ENCODE measurements around the gene PDE1C.
"Not testable (repeated sequence)": the region's sequence is repeated elsewhere in the genome, so short reads cannot be mapped to it uniquely, and the experiment has no call there.

Gene PDE1C

DNA sequence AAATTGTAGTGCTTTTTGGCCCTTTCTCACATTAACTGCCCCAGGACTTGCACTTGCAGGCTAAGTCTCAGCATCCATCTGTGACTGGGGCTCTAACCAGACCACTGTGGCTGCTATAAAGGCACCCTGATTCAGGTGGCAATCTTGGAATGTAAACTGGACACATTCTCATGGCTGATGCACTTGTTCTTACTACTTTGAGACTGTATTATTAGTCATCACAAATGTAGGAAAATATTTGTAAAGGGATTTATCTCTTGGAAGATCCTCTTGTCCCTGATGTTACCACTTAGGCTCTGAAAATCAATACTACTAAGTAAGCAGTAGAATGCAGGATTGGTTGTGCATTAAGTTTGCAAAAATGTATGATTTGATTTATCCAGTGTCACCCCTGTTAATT lies 25.0 kb downstream of the PDE1C start:
- no peak for DNase-seq (ENCODE audit: extremely low read depth in 1 of 2, low read depth in 1 of 2)

DNA sequence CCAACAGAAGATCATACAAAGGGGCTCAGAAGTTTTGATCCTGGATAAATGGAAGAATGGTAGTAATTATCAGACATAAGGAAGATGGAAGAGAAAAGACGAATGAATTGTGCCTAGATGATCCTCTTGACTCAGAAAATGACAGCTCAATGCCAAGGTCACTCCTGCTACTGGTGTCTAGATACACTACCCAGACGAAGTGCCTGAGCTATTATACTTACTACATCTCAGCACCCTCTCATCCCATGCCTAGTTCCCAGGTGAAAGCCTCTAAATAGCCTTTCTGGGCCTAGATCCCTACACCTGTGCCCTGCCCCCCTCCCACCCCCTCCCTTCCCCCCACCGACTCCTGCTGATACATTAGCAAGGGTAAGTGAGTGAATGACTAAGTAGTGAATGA lies 25.5 kb downstream of the PDE1C start:
- no peak for DNase-seq (ENCODE audit: extremely low read depth in 1 of 2, low read depth in 1 of 2)

DNA sequence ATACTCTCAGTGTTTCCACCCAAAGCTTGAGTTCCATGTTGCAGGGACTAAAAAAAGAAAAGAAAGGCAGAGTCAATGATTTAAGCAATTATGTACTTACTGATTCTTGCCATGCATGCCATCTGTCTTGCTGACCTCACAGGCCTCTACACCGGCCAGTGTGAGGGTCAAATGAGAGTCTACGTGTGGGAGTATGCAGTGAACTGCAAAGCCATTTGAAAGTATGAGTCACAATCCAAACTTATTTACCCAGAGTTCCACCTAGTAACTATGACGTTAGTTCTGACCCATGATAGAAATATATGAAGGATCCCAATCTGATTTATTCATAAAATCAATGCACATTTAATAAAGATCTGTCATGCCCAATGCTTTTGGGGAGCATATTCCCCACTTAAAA lies 26.5 kb downstream of the PDE1C start:
- DNase-seq (ENCODE audit: extremely low read depth in 1 of 2, low read depth in 1 of 2) = no peak

DNA sequence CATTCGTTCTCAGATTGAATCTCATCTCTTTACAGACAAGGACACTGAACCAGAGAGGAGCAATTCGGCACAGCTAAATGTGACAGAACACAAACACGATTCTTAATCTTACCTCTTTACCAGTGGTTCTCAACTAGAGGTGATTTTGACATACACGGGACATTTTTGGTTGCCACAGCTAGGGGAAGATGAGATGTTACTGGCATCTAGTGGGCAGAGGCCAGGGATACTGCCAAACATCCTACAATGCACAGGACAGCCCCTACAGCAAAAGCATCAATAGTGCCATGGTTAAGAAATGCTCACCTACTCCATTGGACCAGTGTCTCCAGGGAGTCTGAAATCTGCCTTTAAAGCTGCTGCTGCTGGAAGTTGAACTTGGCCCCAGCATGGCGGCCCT lies 27.3 kb downstream of the PDE1C start:
- no peak for DNase-seq (ENCODE audit: extremely low read depth in 1 of 2, low read depth in 1 of 2)

DNA sequence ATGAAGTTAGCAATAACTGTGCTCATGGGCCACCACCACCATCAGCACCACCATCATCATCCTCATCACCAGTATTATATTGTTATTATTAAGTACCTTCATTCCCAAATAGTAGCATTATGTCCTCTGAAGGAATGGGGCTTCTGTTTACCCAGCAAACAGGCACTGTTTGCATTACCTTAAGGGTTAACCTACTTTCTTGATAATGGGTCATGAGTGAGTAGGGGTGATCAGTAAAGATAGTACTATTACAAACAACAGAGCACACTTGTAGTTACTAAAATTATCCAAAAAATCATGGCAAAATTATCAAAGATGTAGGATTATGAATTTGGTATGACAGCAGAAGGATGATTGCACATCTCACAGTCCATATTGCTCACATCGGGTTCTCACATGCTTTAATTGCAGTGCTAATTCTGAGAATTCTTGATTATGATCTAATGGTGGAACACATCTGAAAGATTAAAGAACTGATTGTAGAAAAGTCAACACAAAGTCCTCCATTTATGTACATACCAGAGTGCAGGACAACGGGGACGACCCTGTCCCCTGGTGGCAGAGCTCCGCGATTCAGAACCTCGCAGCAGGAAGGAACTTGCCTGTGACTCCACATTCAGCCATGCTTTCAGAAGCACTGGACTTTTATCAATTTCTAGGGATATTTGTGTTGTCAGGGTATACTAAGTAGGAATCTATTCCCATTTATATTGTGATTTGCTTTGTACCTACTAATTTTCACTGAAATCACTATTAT lies 31.0 kb downstream of the PDE1C start:
- no peak for DNase-seq (ENCODE audit: extremely low read depth in 1 of 2, low read depth in 1 of 2)

DNA sequence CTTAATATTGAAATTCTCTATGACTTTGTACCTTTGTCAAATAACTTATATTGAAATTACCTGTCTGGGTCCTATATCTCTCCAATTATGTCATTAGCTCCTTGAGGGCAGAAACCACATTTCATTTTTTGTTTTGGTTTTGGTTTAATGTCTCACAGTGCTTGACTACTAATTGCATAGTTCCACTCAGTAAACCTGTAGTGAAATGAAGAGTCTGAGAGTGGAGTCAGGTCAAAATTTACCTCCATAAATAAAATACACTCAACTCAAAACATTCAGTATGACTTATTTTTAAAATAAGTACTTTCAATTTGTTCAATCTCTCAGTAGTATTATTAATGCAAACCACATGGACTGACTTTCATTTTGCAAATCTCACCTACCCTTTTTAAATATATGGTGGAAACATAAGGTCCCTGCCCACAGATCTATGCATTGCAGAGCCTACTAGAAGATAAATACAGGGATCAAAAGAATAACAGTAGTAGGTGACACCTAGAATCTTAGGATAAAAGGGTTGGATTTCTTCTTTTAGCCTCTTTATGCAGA lies 32.5 kb downstream of the PDE1C start:
- DNase-seq (ENCODE audit: extremely low read depth in 1 of 2, low read depth in 1 of 2) = no peak

DNA sequence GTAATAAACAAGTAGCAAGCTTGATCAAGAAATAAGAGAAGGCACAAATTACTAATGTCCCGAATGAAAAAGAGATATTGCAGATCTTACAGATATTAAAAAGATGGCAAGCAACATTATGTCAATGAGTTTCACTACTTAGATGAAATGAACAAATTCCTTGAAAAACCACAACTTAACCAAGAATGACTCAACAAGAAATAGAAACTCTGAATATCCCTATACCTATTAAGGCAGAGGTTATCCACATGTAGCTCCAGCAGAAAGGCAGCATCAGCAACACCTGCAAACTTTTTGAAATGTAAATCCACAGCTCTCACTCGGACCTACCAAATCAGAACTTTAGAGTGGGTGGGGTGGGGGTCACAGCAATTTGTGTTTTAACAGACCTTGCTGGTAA lies 33.6 kb downstream of the PDE1C start:
- DNase-seq (ENCODE audit: extremely low read depth in 1 of 2, low read depth in 1 of 2) = no peak

DNA sequence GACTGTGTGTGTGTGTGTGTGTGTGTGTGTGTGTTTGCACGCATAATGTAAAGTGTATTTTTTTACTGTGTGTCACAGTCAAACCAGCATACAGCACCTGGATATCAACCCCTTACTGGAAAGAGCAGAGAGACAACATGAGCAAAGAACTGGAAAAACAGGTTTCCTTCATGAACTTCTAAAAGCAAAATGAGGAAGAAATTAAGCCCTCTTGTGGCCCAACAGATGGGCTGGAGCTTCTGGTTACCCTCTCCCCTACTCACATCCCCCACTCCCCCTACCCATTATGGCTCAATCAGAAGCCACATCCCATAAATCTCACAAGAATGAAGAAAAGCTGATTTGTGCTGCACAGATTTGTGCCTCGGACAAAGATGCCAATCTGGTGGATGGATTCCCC lies 36.2 kb downstream of the PDE1C start:
- DNase-seq (ENCODE audit: extremely low read depth in 1 of 2, low read depth in 1 of 2) = no peak

DNA sequence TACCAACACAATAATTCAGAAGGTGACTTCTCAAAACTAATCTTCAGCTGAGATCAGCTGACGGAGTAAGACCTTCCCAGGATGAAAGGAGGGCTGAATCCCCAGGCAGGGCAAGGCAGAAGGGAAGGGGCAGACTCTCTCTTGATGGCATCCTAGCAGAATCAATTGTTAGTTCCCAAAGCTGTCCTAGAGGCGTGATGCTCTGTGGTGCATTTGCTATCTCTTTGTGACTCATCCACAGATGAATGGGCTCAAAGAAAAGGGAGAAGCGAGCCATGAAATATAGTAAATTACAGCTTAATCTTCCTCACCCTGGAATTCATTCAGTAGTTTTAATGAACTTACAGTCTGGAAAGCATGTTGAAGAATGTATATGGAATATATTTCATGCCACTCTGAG lies 37.2 kb downstream of the PDE1C start:
- no peak for DNase-seq (ENCODE audit: extremely low read depth in 1 of 2, low read depth in 1 of 2)

DNA sequence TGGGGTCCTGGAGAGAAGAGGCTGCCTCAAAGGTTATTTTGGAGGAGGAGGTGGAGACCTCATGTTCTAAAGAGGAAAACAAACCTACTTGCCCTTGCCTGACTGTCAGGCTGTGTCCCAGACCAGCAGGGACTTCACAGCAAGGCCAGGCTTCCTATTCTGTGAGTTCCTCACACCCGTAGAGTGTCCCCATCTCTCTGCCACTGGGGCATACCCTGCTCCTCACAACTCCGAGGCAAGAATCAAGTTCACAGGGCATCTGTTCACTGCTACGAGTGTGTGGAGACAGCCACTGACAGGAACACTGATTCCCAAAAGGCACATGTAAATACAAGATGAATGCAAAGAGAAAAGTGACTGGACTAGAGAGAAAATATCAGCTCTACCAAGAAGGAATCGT lies 38.0 kb downstream of the PDE1C start:
- DNase-seq (ENCODE audit: extremely low read depth in 1 of 2, low read depth in 1 of 2) = no peak

DNA sequence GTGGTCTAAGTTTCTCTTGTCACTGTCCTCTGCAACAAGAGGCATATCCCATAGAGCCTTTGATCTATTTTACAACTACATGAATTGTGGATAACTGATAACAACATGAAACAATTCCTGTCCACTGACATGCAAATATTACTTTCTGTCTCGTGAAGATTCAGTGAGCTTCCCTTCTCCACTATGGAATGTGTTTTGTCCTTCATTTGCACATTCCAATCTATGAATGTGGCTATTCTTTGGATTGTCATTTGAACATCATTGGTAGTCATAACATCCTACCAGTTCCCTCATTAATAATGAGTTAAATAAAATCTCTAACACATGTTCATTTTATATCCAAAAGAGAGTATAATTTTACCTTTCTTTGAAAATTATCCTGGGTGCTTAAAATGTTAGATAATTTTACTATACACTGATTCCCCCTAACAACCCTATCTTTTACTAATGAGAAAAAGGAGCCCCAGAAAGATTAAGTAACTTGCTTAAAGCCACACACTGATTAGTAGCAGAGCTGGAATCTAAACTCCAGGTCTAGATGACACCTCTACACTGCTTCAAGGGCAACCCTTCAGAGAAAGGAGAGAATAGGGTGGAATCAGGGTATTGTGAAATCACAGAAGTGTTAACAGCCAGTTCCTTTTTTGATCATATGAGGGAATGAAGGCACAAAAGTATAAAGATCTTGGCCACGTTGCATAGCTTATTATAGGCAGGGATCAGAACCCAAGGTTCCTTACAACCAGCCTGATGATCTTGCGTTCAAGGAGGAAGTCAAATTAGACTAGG lies 39.1 kb downstream of the PDE1C start:
- no peak for DNase-seq (ENCODE audit: extremely low read depth in 1 of 2, low read depth in 1 of 2)

DNA sequence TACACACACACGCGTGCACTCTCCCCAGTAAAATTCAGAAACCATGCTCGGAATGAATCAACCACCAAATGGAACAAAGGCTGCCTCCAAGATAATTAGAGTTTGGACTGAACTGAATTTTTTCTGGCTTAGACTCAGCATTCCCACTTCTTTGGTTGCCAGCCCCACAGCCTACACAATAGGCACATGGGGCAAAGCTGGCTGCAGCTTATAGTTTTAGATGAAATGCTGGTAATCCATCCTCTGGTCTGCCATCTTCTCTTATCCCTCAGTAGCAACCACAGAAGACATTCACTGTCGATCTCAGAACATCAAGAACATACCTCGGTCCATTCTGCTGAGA lies 44.2 kb downstream of the PDE1C start:
- DNase-seq (ENCODE audit: extremely low read depth in 1 of 2, low read depth in 1 of 2) = no peak

DNA sequence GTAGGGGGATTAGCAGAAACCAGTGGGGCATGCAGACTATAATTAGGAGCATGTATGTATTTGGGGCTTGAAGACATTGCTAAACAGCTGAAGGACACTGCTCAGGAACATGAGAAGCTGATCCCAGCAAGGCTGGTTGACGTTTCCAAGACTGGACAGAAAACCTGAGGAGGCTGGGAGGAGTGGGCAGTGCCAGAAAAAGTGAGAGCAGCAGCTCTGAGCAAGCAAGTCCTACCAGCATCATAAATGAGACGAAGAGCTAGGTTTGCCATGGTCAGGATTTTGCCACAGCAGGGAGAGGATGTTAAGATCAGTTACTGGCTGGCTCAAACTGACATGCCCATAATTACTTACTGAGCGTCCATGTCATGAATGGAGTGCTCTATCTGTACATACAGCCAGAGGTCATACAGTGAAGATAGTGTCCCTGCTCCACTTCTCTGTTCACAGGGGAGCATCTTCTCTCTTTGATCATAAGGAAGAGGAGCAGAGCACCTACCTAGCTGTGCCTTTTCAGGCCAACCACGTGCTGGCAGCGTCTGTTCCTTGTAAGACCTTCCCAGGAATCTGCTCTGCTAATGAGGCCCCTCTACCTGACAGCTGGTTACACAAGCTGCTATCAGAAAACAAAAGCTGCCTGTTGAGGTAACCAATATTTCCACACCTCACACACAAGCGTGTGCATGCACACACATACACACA lies 44.7 kb downstream of the PDE1C start:
- DNase-seq (ENCODE audit: extremely low read depth in 1 of 2, low read depth in 1 of 2) = no peak

DNA sequence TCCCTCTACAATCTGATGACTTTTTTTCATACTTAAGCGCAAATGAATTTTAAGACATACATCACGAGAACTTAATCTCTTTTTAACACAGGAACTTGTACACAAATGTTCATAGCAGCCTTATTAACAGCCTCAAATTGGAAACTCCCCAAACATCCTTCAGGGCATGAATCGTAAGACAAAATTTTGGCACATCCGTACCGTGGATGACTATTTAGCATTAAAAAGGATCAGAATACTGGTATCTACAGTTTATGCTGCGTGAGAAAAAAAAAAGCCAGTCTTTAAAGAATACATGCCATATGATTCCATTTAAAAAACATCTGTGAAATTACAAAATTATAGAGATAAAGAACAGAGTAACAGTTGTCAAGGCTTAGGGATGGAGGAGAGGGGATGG lies 46.8 kb downstream of the PDE1C start:
- no peak for DNase-seq (ENCODE audit: extremely low read depth in 1 of 2, low read depth in 1 of 2)

DNA sequence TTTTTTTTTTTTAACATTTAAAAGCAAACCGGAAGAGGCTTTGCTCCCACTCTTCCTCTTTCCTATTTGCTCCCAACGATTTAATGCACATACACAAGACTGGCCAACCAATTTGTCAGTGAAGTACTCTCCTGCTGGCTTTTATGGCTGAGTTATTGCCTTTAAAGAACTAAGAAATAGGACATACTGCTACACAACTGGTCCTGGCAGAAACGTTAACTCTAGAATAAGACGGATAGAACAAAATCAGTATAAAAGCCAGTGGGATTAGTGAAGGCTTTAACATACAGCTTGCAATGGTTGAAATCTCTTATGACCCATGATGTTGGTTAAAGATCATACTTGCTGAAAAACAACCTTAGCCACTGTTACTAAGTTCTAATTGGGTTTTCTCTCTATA lies 47.2 kb downstream of the PDE1C start:
- DNase-seq (ENCODE audit: extremely low read depth in 1 of 2, low read depth in 1 of 2) = no peak

DNA sequence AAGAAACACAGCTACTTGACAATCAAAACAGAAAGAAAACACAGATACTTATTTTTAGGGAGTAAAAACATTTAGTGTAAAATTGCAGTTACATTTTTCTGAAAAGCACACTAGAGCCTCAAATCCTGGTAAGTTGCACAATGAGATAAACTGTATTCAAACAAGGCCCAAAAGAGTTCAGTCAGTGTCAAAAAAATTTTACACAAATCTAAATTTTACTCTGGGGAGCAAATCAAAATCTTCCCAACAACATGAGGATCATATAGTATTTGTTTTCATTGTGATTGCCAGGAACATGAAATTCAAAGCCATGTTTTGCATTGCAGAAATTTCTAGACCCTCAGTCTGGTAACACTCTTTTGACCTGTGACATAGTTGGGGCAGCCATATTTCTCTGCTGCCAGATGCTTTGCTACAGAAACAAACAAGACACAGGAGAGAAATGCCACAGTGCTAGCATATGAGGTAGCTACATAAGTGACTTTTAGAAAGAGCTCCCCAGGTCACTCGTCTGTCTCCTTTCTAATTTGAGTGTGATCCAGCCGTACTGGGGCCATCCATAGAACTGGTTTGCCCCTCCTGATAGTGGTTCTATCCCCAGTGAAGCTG lies 49.6 kb downstream of the PDE1C start:
- no peak for DNase-seq (ENCODE audit: extremely low read depth in 1 of 2, low read depth in 1 of 2)

DNA sequence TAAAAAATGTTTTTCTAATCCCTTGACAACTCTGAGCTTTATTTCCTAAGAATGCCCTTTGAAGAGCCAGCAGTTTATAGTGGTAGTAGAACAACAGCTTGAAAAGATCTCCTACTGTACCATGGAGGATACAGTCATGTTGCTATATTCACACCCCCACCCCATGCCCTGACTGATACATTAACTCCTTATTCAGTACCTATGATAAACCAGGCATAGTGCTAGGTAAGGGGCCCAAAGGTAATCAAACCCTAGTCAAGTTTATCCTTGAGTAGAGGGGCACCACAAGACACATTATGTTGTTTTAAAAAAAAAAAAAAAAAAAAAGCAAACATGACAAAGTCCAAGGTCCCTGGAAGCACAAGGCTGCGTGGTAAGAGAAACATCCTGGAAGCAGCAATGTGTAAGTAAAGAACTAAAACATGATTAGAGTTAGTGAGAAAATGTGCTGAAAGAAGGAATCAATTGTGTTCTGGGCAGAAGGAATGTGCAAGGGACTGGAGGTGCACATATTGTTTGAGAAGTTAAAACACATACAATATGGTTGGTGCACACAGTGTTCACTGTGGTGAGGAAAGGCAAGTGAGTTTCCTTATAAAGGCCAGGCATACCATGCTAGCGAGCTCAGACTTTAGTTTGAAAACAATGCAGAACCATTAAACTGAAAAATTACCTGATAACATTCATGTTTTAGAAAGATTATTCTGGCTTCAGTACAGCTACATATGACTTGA lies 51.2 kb downstream of the PDE1C start:
- DNase-seq (ENCODE audit: extremely low read depth in 1 of 2, low read depth in 1 of 2) = no peak

DNA sequence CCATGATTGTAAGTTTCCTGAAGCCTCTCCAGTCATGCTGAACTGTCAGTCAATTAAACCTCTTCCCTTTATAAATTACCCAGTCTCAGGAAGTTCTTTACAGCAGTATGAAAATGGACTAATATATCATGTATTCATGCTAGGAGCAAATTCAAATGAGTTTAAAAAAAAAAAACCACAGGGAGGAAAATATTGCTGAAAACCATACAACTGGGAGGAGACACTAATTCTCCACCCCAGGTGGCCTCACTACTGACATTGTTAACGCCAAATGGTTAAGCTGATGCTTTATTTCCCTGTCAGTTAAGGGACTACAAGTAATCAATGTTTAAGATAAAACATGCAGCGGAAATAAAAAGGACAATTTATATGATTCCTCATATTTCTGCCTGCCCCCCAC lies 55.1 kb downstream of the PDE1C start:
- no peak for DNase-seq (ENCODE audit: extremely low read depth in 1 of 2, low read depth in 1 of 2)

DNA sequence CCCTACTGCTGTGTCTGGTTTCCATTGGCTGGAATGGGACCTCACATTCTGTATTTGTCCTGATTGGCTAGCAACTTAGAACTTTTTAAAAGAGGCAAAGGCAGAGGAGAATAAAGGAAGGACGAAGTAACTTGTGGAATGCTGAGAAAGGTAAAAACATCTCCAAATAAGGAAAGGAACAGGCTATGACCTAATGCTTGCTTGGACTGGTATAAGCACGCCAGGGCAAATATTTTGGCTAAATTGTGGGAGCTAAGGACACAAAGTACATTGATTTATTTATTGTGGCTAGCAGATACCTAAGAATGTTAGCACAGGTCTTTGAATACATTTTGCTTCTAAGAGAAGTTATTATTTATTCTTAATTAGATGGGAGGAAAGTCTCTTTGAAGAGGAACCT lies 56.7 kb downstream of the PDE1C start:
- DNase-seq (ENCODE audit: extremely low read depth in 1 of 2, low read depth in 1 of 2) = not testable (repeated sequence)

DNA sequence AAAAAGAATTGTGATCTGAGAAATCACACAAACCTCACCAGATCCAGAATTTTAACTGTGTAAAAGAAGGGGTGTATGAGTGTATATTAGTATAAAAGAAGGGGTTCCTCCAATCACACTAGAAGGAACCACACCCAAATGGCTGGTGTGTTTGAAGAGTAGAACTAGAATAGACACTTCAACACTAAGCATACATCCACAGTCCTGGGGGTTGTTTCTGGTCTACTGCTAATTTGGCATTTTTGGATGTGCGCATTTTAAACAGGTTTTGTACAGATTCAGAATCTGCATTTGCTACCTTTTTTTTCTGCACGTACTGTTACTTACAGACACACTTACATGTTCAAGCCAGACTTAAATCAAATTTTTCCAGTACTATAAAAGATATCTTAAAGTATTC lies 64.6 kb downstream of the PDE1C start:
- no peak for DNase-seq (ENCODE audit: extremely low read depth in 1 of 2, low read depth in 1 of 2)

DNA sequence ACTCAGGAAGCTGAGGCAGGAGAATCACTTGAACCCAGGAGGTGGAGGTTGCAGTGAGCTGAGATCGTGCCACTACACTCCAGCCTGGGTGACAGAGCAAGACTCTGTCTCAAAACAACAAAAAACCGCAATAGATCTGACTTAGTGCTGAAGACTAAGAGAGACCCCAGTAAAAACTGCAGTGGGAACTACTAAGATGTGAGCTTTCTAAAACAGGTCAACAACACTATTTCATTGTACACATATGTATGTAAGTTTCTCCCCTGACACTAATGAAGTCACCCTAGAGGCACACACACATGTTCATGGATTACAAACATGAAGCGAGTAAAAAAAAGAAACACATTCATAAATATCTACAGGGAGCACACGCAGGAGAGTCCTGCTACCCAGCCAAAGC lies 68.3 kb downstream of the PDE1C start:
- DNase-seq (ENCODE audit: extremely low read depth in 1 of 2, low read depth in 1 of 2) = no peak

Measured in activated CD8-positive, alpha-beta memory T cell treated with anti-CD3 and anti-CD28 coated beads for 1 hour (primary cell).